ENCODE data around the gene MOSMO. TPM values are rescaled to one million over a fixed set of nuclear protein-coding genes. Genes with fewer than 3 reads are reported as not detected.

Gene MOSMO
- total and polyA plus RNA-seq, 10 donors = 9.5 to 35.7 (median 16.8) TPM

DNA sequence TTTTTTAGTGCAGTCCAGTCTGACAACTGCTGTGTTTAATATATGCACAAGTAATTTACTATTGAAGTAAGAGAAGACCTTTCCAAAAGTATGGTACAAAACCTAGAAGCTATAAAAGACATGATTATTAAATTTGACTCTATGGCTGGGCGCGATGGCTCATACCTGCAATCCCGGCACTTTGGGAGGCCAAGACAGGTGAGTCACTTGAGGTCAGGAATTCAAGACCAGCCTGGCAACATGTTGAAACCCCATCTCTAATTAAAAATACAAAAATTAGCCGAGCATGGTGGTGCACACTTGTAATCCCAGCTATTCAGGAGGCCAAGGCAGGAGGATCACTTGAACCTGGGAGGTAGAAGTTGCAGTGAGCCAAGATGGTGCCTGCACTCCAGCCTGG lies 43.1 kb downstream of the MOSMO start:
- TF ChIP-seq POLR2A (IDR thresholded peaks at IDR 0.05) = no peak
- TF ChIP-seq POLR2AphosphoS5 (IDR thresholded peaks at IDR 0.05) = no peak
- TF ChIP-seq, protein P1, sequence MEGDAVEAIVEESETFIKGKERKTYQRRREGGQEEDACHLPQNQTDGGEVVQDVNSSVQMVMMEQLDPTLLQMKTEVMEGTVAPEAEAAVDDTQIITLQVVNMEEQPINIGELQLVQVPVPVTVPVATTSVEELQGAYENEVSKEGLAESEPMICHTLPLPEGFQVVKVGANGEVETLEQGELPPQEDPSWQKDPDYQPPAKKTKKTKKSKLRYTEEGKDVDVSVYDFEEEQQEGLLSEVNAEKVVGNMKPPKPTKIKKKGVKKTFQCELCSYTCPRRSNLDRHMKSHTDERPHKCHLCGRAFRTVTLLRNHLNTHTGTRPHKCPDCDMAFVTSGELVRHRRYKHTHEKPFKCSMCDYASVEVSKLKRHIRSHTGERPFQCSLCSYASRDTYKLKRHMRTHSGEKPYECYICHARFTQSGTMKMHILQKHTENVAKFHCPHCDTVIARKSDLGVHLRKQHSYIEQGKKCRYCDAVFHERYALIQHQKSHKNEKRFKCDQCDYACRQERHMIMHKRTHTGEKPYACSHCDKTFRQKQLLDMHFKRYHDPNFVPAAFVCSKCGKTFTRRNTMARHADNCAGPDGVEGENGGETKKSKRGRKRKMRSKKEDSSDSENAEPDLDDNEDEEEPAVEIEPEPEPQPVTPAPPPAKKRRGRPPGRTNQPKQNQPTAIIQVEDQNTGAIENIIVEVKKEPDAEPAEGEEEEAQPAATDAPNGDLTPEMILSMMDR (IDR thresholded peaks at IDR 0.05 in 8 of 11, conservative IDR thresholded peaks at IDR 0.05 in 3 of 11) = no peak
- H3K4me3 ChIP-seq = no peak overlapping the region

DNA sequence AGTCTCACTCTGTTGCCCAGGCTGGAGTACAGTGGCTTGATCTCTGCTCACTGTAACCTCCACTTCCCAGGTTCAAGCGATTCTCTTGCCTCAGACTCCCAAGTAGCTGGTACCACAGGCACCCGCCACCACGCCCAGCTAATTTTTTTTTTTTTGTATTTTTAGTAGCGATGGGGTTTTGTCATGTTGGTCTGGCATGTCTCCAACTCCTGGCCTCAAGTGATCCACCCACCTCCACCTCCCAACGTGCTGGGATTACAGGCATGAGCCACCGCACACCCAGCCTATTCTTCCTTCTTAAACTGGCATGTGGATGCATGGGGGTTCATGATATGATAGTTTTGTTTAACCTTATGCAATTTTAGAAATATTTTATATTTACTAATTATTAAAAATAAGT lies 45.1 kb downstream of the MOSMO start:
- no peaks in the 10 kb centered on the region for H3K9me3 ChIP-seq
- H3K4me1 ChIP-seq = peaks cover 0 to 16% (median 0%) of the 10 kb centered on the region in 6 donors
- TF ChIP-seq, protein P1 (IDR thresholded peaks at IDR 0.05 in 8 of 11, conservative IDR thresholded peaks at IDR 0.05 in 3 of 11) = no peak
- TF ChIP-seq POLR2A (IDR thresholded peaks at IDR 0.05) (no peak), POLR2AphosphoS5 (IDR thresholded peaks at IDR 0.05) (no peak)
- no peak overlapping the region for H3K27ac ChIP-seq
- 51 to 81% (median 63%) methylated on average over 6 of the region's 6 CpGs for WGBS, 5 donors
- no peak overlapping the region for H3K4me3 ChIP-seq
- H3K27me3 ChIP-seq (replicated peaks in 1 of 7) = no peaks in the 10 kb centered on the region
- intact Hi-C loops (cut with DNase I; ENCODE audit: low total_unique reads) = no loop called here
- peaks cover 0 to 6% (median 0%) of the 10 kb centered on the region in 6 donors for H3K36me3 ChIP-seq
- no peak for DNase-seq

More for the DNA sequence above, 43.1 kb downstream of the MOSMO start:
- no peaks in the 10 kb centered on the region for H3K27me3 ChIP-seq (replicated peaks in 1 of 7)
- peaks cover 0 to 6% (median 0%) of the 10 kb centered on the region in 6 donors for H3K36me3 ChIP-seq
- intact Hi-C loops (cut with DNase I; ENCODE audit: low total_unique reads) = no loop called here
- no peak overlapping the region for H3K27ac ChIP-seq
- H3K9me3 ChIP-seq = no peaks in the 10 kb centered on the region
- no peak for DNase-seq
- 79 to 94% (median 94%) methylated on average over 4 of the region's 4 CpGs for WGBS, 5 donors
- H3K4me1 ChIP-seq = peaks cover 0 to 16% (median 1%) of the 10 kb centered on the region in 6 donors

DNA sequence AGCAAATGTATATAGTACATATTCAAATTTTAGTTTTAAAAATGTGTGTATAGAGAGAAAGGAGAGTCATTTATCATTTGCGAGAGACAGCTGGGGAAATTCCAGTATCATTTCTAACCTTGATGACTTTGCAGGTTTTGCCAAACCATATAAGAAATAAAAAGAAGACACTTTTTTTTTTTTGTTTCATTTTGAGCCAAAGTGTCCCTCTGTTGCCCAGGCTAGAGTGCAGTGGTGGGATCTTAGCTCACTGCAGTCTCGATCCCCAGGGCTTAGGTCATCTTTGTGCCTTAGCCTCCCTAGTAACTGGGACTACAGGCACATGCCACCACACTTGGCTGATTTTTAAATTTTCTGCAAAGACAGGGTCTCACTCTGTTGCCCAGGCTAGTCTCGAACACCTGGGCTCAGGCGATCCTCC lies 46.0 kb downstream of the MOSMO start:
- Histone ChIP-seq H3K27ac (no peak overlapping the region), H3K4me3 (no peak overlapping the region), H3K36me3 (peaks cover 0 to 6% (median 0%) of the 10 kb centered on the region in 6 donors), H3K4me1 (peaks cover 0 to 16% (median 0%) of the 10 kb centered on the region in 6 donors), H3K27me3 (replicated peaks in 1 of 7) (no peaks in the 10 kb centered on the region), H3K9me3 (no peaks in the 10 kb centered on the region)
- WGBS, 5 donors = 78 to 87% (median 82%) methylated on average over 4 of the region's 4 CpGs
- TF ChIP-seq, protein P1 (IDR thresholded peaks at IDR 0.05 in 8 of 11, conservative IDR thresholded peaks at IDR 0.05 in 3 of 11) = no peak
- TF ChIP-seq POLR2A (IDR thresholded peaks at IDR 0.05) (no peak), POLR2AphosphoS5 (IDR thresholded peaks at IDR 0.05) (no peak)
- DNase-seq = no peak
- intact Hi-C loops (cut with DNase I; ENCODE audit: low total_unique reads) = no loop called here

DNA sequence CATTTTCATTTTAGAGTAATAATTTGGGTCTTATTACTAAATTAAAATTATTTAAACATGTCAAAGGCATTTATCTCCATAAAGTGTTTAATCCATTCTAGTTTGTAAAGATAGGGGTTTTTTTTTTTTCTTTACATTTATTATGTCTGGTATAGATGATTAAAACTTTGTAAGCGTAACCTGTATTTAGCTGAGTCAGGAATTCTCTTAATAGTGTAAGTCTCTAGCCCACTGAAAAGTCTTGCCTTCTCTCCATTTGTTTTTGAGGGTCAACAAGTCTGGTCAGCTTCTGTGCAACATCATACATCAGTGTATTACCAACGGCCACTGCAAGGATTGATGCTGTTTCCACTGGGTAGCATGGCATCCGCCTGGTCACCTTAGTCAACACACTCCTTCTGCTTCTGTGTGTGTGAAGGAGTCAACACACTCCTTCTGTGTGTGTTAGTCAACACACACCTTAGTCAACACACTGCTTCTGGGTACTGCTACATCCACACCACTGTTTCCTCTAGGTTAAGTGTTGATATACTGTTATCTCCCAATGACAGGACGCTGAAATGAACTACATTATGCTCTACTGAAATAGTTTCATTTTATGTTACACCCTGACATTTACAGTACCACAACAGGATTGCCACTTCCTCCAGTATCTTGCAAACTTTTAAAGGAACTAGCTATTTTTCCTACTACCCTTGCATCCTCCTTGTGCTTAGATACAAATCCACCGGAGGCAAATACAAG lies 47.1 kb downstream of the MOSMO start:
- WGBS, 5 donors = 60 to 74% (median 63%) methylated on average over 5 of the region's 5 CpGs
- DNase-seq = no peak
- Histone ChIP-seq H3K27ac (no peak overlapping the region), H3K36me3 (peaks cover 0 to 6% (median 0%) of the 10 kb centered on the region in 6 donors), H3K27me3 (replicated peaks in 1 of 7) (no peaks in the 10 kb centered on the region), H3K4me1 (peaks cover 0 to 16% (median 0%) of the 10 kb centered on the region in 6 donors), H3K9me3 (no peaks in the 10 kb centered on the region), H3K4me3 (no peak overlapping the region)
- TF ChIP-seq, protein P1 (IDR thresholded peaks at IDR 0.05 in 8 of 11, conservative IDR thresholded peaks at IDR 0.05 in 3 of 11) = no peak
- TF ChIP-seq POLR2A (IDR thresholded peaks at IDR 0.05) (no peak), POLR2AphosphoS5 (IDR thresholded peaks at IDR 0.05) (no peak)
- intact Hi-C loops (cut with DNase I; ENCODE audit: low total_unique reads) = no loop called here
